ENCODE results near the gene NBPF19. TPM values are rescaled to one million over a fixed set of nuclear protein-coding genes. Genes with fewer than 3 reads are reported as not detected.

NBPF19 gene
- total and polyA plus RNA-seq, 11 donors: 2.4 to 12.6 (median 3.8) TPM

Other genes with a start within 250 kb of the NBPF19 start
- gene PPIAL4C, start 108.8 kb downstream of the NBPF19 start, total RNA-seq: not detected
- not detected for gene PPIAL4C, start 108.8 kb downstream of the NBPF19 start, polyA plus RNA-seq

Data from heart left ventricle (tissue), 11 donors.